BJ (cell line): ENCODE measurements around the gene SACM1L. TPM values are rescaled to one million over a fixed set of nuclear protein-coding genes. Genes with fewer than 3 reads are reported as not detected.

Experiments
- CTCF ChIA-PET: fragments of 350-600 bp; formaldehyde crosslinking; extraction: SDS; loops from one replicate; lab custom pipeline; 2021; ENCODE audit warnings: antibody characterized with exemption, inconsistent platforms; lab: Yijun Ruan, JAX
- POLR2A ChIA-PET: fragments of 300-600 bp; sonication (Branson Sonifier 250); formaldehyde crosslinking; extraction: SDS; loops from one replicate; lab custom pipeline; 2021; ENCODE audit warnings: antibody characterized with exemption; lab: Charles Lee
- DNase-seq: peaks from one replicate; pipeline ENCODE4 v3.0.0-alpha.2; 2011; ENCODE audit warnings: low read depth
- H3K27me3 ChIP-seq: 2 replicates; pipeline ENCODE4 v1.6.0; 2011; ENCODE audit warnings: low read length; ENCODE audit not compliant: control insufficient read depth, insufficient read depth
- H3K36me3 ChIP-seq: 2 replicates; pipeline ENCODE4 v1.5.1; 2011; ENCODE audit warnings: low read length; ENCODE audit not compliant: control insufficient read depth, insufficient read depth
- H3K4me3 ChIP-seq: 2 replicates; pipeline ENCODE4 v1.5.1; 2011; ENCODE audit warnings: low read depth, mild to moderate bottlenecking, control low read depth, low read length
- polyA plus RNA-seq: library from polyadenylated mRNA; depleted of rRNA; stranded (reverse); fragments of >200 nt; gene quantifications from 2 replicates; pipeline ENCODE4 v1.2.3, GENCODE V29; 2011
- TF ChIP-seq, protein P1 (sequence below): IDR thresholded peaks from 2 replicates; pipeline ENCODE4 v1.5.1; 2011; ENCODE audit warnings: low read depth, mild to moderate bottlenecking, control low read depth, inconsistent platforms, low read length, moderate library complexity; ENCODE audit not compliant: insufficient read depth

Gene SACM1L
- polyA plus RNA-seq, 1 experiment = 10.8 TPM

DNA sequence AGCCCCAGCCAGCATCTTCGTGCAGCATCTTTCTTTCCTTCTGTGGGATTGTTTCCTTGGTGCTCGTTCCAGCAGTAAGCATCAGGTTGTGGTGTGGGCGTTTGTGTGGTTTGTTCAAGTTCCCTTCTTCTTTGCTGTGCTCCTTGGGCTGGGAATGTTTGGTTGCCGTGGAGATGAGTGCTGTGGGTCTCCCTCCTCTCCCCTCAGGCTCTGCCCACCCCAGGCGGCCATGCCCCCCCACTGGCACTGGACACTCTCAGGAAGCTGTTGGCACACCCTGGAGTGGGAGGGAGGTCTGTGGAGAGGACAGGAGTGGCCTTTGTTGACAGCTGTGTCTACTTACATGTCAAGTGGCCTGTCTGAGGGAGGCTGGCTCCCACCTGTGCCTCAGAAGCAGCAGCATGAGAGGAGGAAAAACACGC lies 46.5 kb upstream of the SACM1L start:
- H3K27me3 ChIP-seq = no peaks in the 10 kb centered on the region
- DNase-seq = peak; percentile 28
- ChIA-PET POLR2A (no interaction called here), CTCF (no interaction called here)
- TF ChIP-seq, protein P1, sequence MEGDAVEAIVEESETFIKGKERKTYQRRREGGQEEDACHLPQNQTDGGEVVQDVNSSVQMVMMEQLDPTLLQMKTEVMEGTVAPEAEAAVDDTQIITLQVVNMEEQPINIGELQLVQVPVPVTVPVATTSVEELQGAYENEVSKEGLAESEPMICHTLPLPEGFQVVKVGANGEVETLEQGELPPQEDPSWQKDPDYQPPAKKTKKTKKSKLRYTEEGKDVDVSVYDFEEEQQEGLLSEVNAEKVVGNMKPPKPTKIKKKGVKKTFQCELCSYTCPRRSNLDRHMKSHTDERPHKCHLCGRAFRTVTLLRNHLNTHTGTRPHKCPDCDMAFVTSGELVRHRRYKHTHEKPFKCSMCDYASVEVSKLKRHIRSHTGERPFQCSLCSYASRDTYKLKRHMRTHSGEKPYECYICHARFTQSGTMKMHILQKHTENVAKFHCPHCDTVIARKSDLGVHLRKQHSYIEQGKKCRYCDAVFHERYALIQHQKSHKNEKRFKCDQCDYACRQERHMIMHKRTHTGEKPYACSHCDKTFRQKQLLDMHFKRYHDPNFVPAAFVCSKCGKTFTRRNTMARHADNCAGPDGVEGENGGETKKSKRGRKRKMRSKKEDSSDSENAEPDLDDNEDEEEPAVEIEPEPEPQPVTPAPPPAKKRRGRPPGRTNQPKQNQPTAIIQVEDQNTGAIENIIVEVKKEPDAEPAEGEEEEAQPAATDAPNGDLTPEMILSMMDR = no peak
- H3K4me3 ChIP-seq = no peak overlapping the region
- H3K36me3 ChIP-seq = peaks cover 3% of the 10 kb centered on the region; the same call in 1 of the 2 replicates

DNA sequence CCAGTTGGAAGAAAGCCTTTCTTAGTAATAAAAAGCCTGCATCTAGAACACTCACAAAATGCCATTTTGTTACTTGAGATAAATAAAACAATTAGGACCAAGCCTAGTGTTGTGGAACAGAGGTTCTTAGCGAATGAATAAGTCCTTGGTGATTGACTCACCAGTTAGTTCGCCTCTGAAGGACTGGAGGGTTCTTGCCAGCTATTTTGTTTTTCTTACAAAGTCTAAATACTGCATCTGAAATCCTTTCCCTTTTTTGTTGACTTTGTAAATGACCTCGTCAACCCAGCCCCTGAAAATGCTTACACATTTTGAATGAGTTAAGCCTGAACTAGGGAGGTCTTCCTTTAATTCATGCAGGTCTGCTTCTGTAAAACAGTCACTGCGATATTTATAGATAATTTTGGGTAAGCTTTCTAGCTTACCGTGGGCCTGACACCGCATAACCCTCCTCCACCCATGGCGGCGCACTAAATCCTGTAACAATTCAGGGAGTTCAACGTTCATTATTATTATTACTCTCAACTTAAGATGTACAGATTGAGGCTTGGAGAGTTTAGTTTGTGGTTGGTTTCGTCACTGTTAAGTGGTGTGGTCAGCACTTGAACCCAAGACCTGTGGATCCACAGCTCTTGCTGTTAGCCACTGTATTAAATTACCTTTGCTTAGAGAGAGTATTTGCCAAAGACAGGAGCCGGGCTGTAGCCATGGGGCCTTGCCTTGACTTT lies 45.0 kb upstream of the SACM1L start:
- CTCF ChIA-PET = interaction anchor here (0.8 to 2.2 kb wide), 5 partner anchors 16 to 603 kb away, joined by 3 to 9 read pairs (median 6); partner anchors contain the start of gene LIMD1
- H3K36me3 ChIP-seq = peaks cover 3% of the 10 kb centered on the region; the same call in 1 of the 2 replicates
- H3K27me3 ChIP-seq = no peaks in the 10 kb centered on the region
- DNase-seq = peak; percentile 62
- TF ChIP-seq, protein P1 = no peak
- no peak overlapping the region for H3K4me3 ChIP-seq
- POLR2A ChIA-PET = interaction anchor here (0.5 to 0.6 kb wide), 2 partner anchors 58 to 495 kb away, joined by 3 to 5 read pairs; no protein-coding TSS in a partner anchor

DNA sequence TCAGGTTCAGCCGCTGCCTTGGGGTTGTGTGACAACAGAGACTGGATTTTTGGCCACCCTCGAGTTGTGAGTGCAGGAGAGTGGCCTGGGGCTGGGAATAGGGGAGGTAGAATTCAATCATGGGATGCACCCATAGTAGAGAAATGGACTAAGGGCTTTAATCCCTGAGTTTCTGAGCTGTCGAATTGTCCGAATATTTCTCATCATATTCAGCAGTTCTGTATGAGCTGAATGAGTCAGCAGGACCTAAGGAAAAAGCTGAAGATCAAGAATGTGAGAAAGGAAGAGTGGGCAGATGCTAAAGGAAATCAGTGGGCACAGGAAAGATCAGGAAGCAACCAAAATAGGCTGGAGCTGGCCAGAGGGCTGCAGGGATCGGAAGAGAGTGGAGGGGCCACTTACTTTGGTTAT lies 44.4 kb upstream of the SACM1L start:
- POLR2A ChIA-PET = interaction anchor here (0.5 to 0.6 kb wide), 2 partner anchors 58 to 495 kb away, joined by 3 to 5 read pairs; no protein-coding TSS in a partner anchor

DNA sequence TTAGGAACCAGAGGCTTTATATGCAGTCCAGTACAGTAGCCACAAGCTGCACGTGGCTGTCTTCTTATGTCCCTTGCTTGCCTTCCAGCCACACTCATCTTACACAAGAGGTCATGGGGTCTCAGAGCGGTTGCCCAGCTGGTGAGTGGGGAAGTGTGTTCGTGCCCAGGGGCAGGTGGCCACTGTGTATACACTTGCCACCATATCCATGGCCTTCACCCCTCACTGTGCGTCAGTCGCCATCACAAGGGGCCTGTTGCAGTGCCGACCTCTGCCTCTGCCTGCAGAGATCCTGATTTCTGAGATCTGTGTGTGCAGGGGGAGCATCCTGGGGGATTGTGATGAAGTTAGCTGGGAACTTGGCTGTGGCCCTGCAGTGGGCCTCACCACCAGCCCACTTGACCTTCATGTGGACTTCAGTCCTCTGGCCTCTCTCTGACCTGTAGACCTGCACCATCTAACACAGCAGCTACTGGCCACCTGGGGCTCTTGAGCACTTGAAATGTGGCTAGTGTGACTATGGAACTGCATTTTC lies 43.1 kb upstream of the SACM1L start:
- peaks cover 3% of the 10 kb centered on the region; the same call in 1 of the 2 replicates for H3K36me3 ChIP-seq
- no peaks in the 10 kb centered on the region for H3K27me3 ChIP-seq
- no peak overlapping the region for H3K4me3 ChIP-seq
- no peak for DNase-seq
- ChIA-PET CTCF (interaction anchor here (0.6 to 1.8 kb wide), 6 partner anchors 9 to 100 kb away, joined by 3 to 9 read pairs (median 3); no protein-coding TSS in a partner anchor), POLR2A (interaction anchor here (0.6 kb wide), 1 partner anchor 43 kb away, joined by 5 read pairs; the partner anchor contains the start of gene SACM1L)
- TF ChIP-seq, protein P1 = no peak

More for the DNA sequence above, 44.4 kb upstream of the SACM1L start:
- H3K27me3 ChIP-seq = no peaks in the 10 kb centered on the region
- H3K36me3 ChIP-seq = peaks cover 3% of the 10 kb centered on the region; the same call in 1 of the 2 replicates
- no peak overlapping the region for H3K4me3 ChIP-seq
- CTCF ChIA-PET = interaction anchor here (1.0 to 2.2 kb wide), 6 partner anchors 12 to 604 kb away, joined by 3 to 9 read pairs (median 6); partner anchors contain the start of gene LIMD1
- peak; percentile 54 for DNase-seq
- TF ChIP-seq, protein P1 = no peak
